ENCODE measurements around the gene TMEM238. TPM values are rescaled to one million over a fixed set of nuclear protein-coding genes. Genes with fewer than 3 reads are reported as not detected.

The TMEM238 gene
- total and polyA plus RNA-seq, 12 donors, result 0.13 to 9.3 (median 2.9) TPM; not detected in 2

DNA sequence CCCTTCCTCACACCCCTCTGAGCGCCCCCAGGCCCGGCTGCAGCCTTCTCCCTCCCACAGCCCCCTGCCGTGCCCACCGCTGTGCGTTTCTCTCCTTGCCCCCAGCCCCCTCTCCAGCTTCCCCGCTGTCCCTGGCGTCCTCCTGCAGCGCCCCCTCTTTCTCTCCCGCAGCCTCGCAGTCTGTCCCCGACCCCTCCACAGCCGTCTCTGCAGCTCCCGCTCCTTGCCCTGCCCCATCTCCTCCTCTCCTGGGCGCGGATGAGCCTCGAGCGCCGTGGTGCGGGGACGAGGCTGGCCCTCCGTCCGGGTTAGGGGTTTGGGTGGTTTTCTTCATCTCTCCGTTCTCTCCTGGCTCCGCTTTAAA lies 43.3 kb downstream of the TMEM238 start:
- Histone ChIP-seq H3K36me3 (replicated peaks in 1 of 2) (peaks cover 0 to 21% of the 10 kb centered on the region in 2 donors), H3K4me1 (replicated peaks in 1 of 2) (peaks cover 14 to 15% of the 10 kb centered on the region in 2 donors), H3K9me3 (replicated peaks in 1 of 3) (no peaks in the 10 kb centered on the region), H3K4me3 (peak overlapping the region; percentile 54 to 83 (median 68)), H3K27me3 (no peaks in the 10 kb centered on the region), H3K27ac (no peak overlapping the region)
- 1 to 4% (median 2%) methylated on average over 12 to 24 of the region's 24 CpGs for WGBS, 4 donors
- DNase-seq, result peak in 2 of 7 donors; percentile 15 to 36
- intact Hi-C loops (cut with DNase I), result no loop called here
- no peak for TF ChIP-seq POLR2A (IDR thresholded peaks at IDR 0.05)
- TF ChIP-seq, protein P1, sequence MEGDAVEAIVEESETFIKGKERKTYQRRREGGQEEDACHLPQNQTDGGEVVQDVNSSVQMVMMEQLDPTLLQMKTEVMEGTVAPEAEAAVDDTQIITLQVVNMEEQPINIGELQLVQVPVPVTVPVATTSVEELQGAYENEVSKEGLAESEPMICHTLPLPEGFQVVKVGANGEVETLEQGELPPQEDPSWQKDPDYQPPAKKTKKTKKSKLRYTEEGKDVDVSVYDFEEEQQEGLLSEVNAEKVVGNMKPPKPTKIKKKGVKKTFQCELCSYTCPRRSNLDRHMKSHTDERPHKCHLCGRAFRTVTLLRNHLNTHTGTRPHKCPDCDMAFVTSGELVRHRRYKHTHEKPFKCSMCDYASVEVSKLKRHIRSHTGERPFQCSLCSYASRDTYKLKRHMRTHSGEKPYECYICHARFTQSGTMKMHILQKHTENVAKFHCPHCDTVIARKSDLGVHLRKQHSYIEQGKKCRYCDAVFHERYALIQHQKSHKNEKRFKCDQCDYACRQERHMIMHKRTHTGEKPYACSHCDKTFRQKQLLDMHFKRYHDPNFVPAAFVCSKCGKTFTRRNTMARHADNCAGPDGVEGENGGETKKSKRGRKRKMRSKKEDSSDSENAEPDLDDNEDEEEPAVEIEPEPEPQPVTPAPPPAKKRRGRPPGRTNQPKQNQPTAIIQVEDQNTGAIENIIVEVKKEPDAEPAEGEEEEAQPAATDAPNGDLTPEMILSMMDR (IDR thresholded peaks at IDR 0.05), result no peak

DNA sequence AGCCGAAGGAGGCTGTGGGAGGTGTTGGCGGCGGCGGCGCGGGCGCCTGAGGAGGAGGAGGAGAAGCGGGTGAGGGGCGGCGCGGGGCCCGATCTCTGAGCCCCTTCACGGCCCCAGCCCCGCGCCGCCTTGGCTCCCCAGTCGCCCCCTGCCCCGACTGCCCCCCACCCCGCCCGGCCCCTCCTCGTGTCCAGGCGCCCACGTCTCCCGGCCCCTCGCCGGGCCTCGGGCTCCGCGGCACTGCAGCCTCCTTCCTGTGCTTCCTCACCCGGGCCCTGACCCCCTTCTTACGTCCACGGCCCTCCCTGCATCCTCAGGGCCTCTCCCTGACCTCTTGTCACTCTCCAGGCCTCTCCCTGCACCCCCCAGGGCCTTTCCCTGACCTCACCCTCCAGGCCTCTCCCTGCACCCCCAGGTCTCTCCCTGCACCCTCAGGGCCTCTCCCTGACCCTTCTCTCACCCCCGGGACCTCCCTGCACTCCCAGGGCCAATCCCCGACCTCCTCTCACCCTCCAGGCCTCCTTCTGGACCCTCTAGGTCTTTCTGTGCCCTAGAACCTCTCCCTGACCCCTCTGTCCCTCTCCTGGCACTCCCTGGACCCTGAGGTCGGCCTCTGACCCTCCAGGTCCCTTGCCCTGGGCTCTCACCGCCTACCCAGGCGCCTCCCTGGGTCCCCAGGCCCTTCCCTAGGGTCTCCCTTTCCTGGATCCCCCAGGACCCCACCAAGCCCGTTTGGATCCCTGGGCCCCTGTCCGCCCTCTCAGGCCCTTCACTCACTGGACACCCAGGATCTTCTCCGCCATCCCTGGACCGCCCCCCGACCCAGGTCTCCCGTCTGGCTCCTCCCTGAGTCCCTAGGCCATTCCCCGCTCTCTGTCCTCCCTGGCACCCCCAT lies 44.0 kb downstream of the TMEM238 start:
- Histone ChIP-seq H3K4me1 (replicated peaks in 1 of 2) (peaks cover 14 to 15% of the 10 kb centered on the region in 2 donors), H3K27me3 (no peaks in the 10 kb centered on the region), H3K9me3 (replicated peaks in 1 of 3) (no peaks in the 10 kb centered on the region), H3K36me3 (replicated peaks in 1 of 2) (peaks cover 0 to 21% of the 10 kb centered on the region in 2 donors), H3K4me3 (peak overlapping the region; percentile 54 to 83 (median 68)), H3K27ac (peak overlapping the region in 4 of 5 donors; percentile 65 to 92 (median 73))
- TF ChIP-seq POLR2A (IDR thresholded peaks at IDR 0.05), result peak in 1 of 2 donors; percentile 89
- TF ChIP-seq, protein P1 (IDR thresholded peaks at IDR 0.05), result no peak
- peak in 5 of 7 donors; percentile 34 to 63 (median 53) for DNase-seq
- WGBS, 4 donors, result 5 to 9% (median 5%) methylated on average over 15 to 41 of the region's 44 CpGs
- intact Hi-C loops (cut with DNase I), result no loop called here

- Histone ChIP-seq H3K4me1 (replicated peaks in 1 of 2) (peaks cover 14 to 15% of the 10 kb centered on the region in 2 donors), H3K27me3 (no peaks in the 10 kb centered on the region), H3K9me3 (replicated peaks in 1 of 3) (no peaks in the 10 kb centered on the region), H3K27ac (peak within 1 kb of the TSS; percentile 44 to 97 (median 74)), H3K4me3 (peak within 1 kb of the TSS; percentile 54 to 83 (median 68)), H3K36me3 (replicated peaks in 1 of 2) (peaks cover 0 to 21% of the 10 kb centered on the region in 2 donors)
- 0 to 1% (median 0%) methylated on average over 24 to 63 of the region's 63 CpGs for WGBS, 4 donors
- TF ChIP-seq, protein P1 (IDR thresholded peaks at IDR 0.05), result peak in 5 of 6 experiments; percentile 37 to 66 (median 53)
- peak in 1 of 2 donors; percentile 96 for TF ChIP-seq POLR2A (IDR thresholded peaks at IDR 0.05)
- DNase-seq, result peak; percentile 100
- intact Hi-C loops (cut with DNase I), result no loop called here
Observed at GRCh38 chr19:55339105-55339888, 44.8 kb downstream of the TMEM238 start, which contains the start of gene KMT5C. Gene KMT5C, plus strand, starts transcription at chr19:55339876. Its CDS starts 2,061 bp downstream, at chr19:55341937.

- no peak for DNase-seq
- intact Hi-C loops (cut with DNase I), result no loop called here
- 71 to 83% (median 76%) methylated on average over 7 of the region's 7 CpGs for WGBS, 4 donors
- TF ChIP-seq, protein P1 (IDR thresholded peaks at IDR 0.05), result no peak
- no peak for TF ChIP-seq POLR2A (IDR thresholded peaks at IDR 0.05)
- H3K4me1 ChIP-seq (replicated peaks in 1 of 2), result peaks cover 8 to 11% of the 10 kb centered on the region in 2 donors
- H3K4me3 ChIP-seq, result no peak overlapping the region
- no peaks in the 10 kb centered on the region for H3K36me3 ChIP-seq (replicated peaks in 1 of 2)
- peaks cover 3% of the 10 kb centered on the region for H3K27me3 ChIP-seq
- no peaks in the 10 kb centered on the region for H3K9me3 ChIP-seq (replicated peaks in 1 of 3)
- no peak overlapping the region for H3K27ac ChIP-seq
Observed at GRCh38 chr19:55336101-55336500, 48.0 kb downstream of the TMEM238 start.

All from adrenal gland (tissue), 12 donors.